Sigmoid colon (tissue), 7 donors: Measurements from ENCODE around the gene CDCP1. TPM values are rescaled to one million over a fixed set of nuclear protein-coding genes. Genes with fewer than 3 reads are reported as not detected.

Experiments
- DNase-seq: peaks from one replicate; pipeline ENCODE4 v3.0.0-alpha.2; 2019
- H3K27ac ChIP-seq, 4 donors: fragments of 200-600 bp; sonication (generic); one replicate each; pipeline ENCODE4 v1.5.1; 2016 to 2019; ENCODE audit warnings: mild to moderate bottlenecking in 1 of 4
- H3K27me3 ChIP-seq, 3 donors: fragments of 200-600 bp; sonication (generic); one replicate each; pipeline ENCODE4 v1.5.1; 2019; ENCODE audit warnings: mild to moderate bottlenecking in 1 of 3
- H3K36me3 ChIP-seq, 4 donors: fragments of 200-600 bp; sonication (generic); one replicate each; pipeline ENCODE4 v1.5.1; 2016 to 2019
- H3K4me1 ChIP-seq, 4 donors: fragments of 200-600 bp; sonication (generic); one replicate each; pipeline ENCODE4 v1.5.1; 2017 to 2019
- H3K4me3 ChIP-seq, 4 donors: fragments of 200-600 bp; sonication (generic); one replicate each; pipeline ENCODE4 v1.5.1; 2017 to 2019; ENCODE audit warnings: mild to moderate bottlenecking in 2 of 4, moderate library complexity in 1 of 4
- H3K9me3 ChIP-seq, 4 donors: fragments of 200-600 bp in 3 of 4; sonication (generic) in 3 of 4; one replicate each; pipeline versions ENCODE4 v1.5.1 to v1.6.1; 2013 to 2019
- CTCF ChIP-seq, 4 experiments: fragments of 450-650 bp in 3 of 4; fragments of 200-600 bp in 1 of 4; IDR thresholded peaks; one replicate each; pipeline ENCODE4 v1.5.1; 2016 to 2019; ENCODE audit warnings: antibody characterized with exemption in 4 of 4, mild to moderate bottlenecking in 3 of 4, moderate library complexity in 2 of 4
- EP300 ChIP-seq, 4 donors: sonication (generic); formaldehyde crosslinking; IDR thresholded peaks; one replicate each; pipeline ENCODE4 v1.6.1; 2017; ENCODE audit warnings: antibody characterized with exemption in 4 of 4
- POLR2A ChIP-seq, 2 donors: fragments of 450-650 bp; IDR thresholded peaks; one replicate each; pipeline ENCODE4 v1.6.1; 2016; ENCODE audit warnings: antibody characterized with exemption in 2 of 2, mild to moderate bottlenecking in 2 of 2, moderate library complexity in 2 of 2
- POLR2AphosphoS5 ChIP-seq, 4 donors: sonication (generic); formaldehyde crosslinking; IDR thresholded peaks; one replicate each; pipeline ENCODE4 v1.6.1; 2017; ENCODE audit warnings: antibody characterized with exemption in 4 of 4
- WGBS, 2 donors: extraction: QIAGEN DNeasy Blood & Tissue Kit; methylation state at CpG; one replicate each; pipeline ENCODE4 v1.1.7; 2013; 5-methylcytosine and 5-hydroxymethylcytosine counted together
- intact Hi-C: fragments of 100-400 bp; cut with DNase I; formaldehyde crosslinking; loops from one replicate; pipeline ENCODE4 v1.15.1; 2023
- polyA plus RNA-seq, 3 donors: library from polyadenylated mRNA; stranded (reverse); fragments of 200-250 nt; gene quantifications; one replicate each; pipeline ENCODE4 v1.2.3, GENCODE V29; 2013
- total RNA-seq, 4 donors: library from RNA; depleted of rRNA; stranded (reverse); fragments of >200 nt; gene quantifications; one replicate each; pipeline ENCODE4 v1.1.0, GENCODE V29; 2016
- donor health status: healthy with polysubstance abuse.
- donor health status: Bipolar disorder and iron deficiency.
- donor health status: healthy.

The CDCP1 gene
- total and polyA plus RNA-seq, 7 donors, result 0.71 to 35.2 (median 1.2) TPM

- TF ChIP-seq POLR2AphosphoS5 (IDR thresholded peaks at IDR 0.05) (no peak), POLR2A (IDR thresholded peaks at IDR 0.05) (no peak), CTCF (IDR thresholded peaks at IDR 0.05) (no peak), EP300 (IDR thresholded peaks at IDR 0.05) (no peak)
- H3K27ac ChIP-seq, result no peak overlapping the region
- H3K9me3 ChIP-seq, result no peaks in the 10 kb centered on the region
- DNase-seq, result no peak
- H3K4me1 ChIP-seq, result peaks cover 0 to 50% (median 41%) of the 10 kb centered on the region in 4 donors
- no peak overlapping the region for H3K4me3 ChIP-seq
- intact Hi-C loops, result no loop called here
- H3K36me3 ChIP-seq, result no peaks in the 10 kb centered on the region
- 43 to 83% methylated on average over 4 of the region's 4 CpGs for WGBS, 2 donors
- H3K27me3 ChIP-seq, result no peaks in the 10 kb centered on the region
These were observed 30.7 kb upstream of the CDCP1 start for GRCh38 chr3:45176912-45177311.

DNA sequence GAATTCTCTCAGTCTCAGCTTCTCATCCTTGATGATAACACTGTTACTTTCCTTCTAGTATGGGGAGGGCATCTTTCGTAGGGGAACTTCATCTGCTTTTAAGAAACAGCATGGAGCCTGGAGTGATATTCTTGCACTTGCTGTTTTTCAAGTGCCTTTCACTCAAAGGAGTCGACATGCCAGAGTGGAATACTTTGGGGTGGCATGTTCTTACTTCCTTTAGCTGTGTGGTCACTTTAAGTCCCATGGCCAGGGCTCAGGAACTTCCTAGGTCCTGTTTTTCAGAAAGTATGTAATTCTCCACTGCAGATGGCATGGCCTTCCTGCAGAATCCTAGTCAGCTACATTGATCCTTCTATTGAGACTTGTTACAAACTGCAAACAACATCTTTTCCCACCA is 28.1 kb upstream of the CDCP1 start:
- Histone ChIP-seq H3K9me3 (no peaks in the 10 kb centered on the region), H3K4me3 (no peak overlapping the region), H3K36me3 (no peaks in the 10 kb centered on the region), H3K27ac (peak overlapping the region in 3 of 4 donors; percentile 34 to 55 (median 53)), H3K27me3 (no peaks in the 10 kb centered on the region), H3K4me1 (peaks cover 0 to 54% (median 35%) of the 10 kb centered on the region in 4 donors)
- no peak for DNase-seq
- TF ChIP-seq EP300 (IDR thresholded peaks at IDR 0.05), result no peak
- no peak for TF ChIP-seq POLR2AphosphoS5 (IDR thresholded peaks at IDR 0.05)
- no peak for TF ChIP-seq CTCF (IDR thresholded peaks at IDR 0.05)
- no peak for TF ChIP-seq POLR2A (IDR thresholded peaks at IDR 0.05)
- WGBS, 2 donors, result 61 to 64% methylated on average over 2 of the region's 2 CpGs
- intact Hi-C loops, result loop anchor here (5.0 kb wide), 1 partner anchor 38 kb away; no protein-coding TSS in a partner anchor

DNA sequence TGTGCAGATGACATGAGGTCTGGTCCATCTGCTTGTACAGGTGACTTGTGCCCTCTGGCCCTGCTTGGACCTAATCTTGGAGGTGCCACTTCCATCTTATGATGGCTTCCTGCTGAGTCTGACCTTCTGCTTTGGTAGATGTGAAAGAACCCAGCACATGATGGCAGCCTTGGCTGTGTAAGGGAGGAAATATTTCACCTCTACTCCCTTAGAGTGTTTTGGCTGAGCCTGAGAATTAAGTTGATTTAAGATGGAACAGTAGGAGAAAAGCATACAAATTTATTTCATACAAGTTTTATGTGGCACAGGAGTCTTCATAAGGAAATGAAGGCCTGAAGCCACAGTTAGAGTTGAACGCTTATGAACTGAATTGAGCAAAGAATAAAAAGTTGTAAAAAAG is 27.6 kb upstream of the CDCP1 start:
- Histone ChIP-seq H3K36me3 (no peaks in the 10 kb centered on the region), H3K27me3 (no peaks in the 10 kb centered on the region), H3K4me1 (peaks cover 0 to 55% (median 36%) of the 10 kb centered on the region in 4 donors), H3K27ac (peak overlapping the region in 3 of 4 donors; percentile 34 to 55 (median 53)), H3K4me3 (no peak overlapping the region), H3K9me3 (no peaks in the 10 kb centered on the region)
- no peak for TF ChIP-seq CTCF (IDR thresholded peaks at IDR 0.05)
- peak in 3 of 4 donors; percentile 34 to 56 (median 51) for TF ChIP-seq POLR2AphosphoS5 (IDR thresholded peaks at IDR 0.05)
- WGBS, 2 donors, result 89 to 91% methylated on average over 1 of the region's 1 CpG
- DNase-seq, result no peak
- intact Hi-C loops, result loop anchor here (5.0 kb wide), 1 partner anchor 39 kb away; no protein-coding TSS in a partner anchor

DNA sequence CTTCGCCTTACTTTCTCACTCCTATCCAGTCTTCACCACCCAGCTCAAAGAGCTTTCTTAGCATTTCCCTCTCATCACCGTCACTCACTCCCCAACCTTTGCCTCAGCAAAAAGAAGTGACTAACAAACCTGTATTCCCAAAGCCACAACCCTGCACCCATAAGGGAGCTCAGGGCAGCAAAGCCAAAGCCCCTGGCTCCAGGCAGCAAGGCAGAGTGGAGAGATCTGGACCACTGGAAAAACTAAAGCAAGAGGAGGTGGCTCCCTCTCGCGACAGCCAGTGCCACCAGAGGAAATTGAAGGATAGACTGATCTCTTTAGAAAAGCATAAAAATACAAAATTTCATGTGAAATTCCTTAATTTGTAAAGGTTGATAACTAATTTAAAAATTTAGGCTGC is 25.1 kb upstream of the CDCP1 start:
- no peak overlapping the region for H3K27ac ChIP-seq
- no peaks in the 10 kb centered on the region for H3K36me3 ChIP-seq
- DNase-seq, result no peak
- no peaks in the 10 kb centered on the region for H3K27me3 ChIP-seq
- no peaks in the 10 kb centered on the region for H3K9me3 ChIP-seq
- intact Hi-C loops, result loop anchor here (5.0 kb wide), 1 partner anchor 41 kb away; no protein-coding TSS in a partner anchor
- H3K4me3 ChIP-seq, result no peak overlapping the region
- TF ChIP-seq POLR2AphosphoS5 (IDR thresholded peaks at IDR 0.05) (no peak), CTCF (IDR thresholded peaks at IDR 0.05) (no peak), EP300 (IDR thresholded peaks at IDR 0.05) (no peak), POLR2A (IDR thresholded peaks at IDR 0.05) (no peak)
- WGBS, 2 donors, result 84 to 91% methylated on average over 4 of the region's 4 CpGs
- H3K4me1 ChIP-seq, result peaks cover 0 to 46% (median 26%) of the 10 kb centered on the region in 4 donors

GRCh38 chr3:45170096-45170495 is 23.9 kb upstream of the CDCP1 start:
- 44 to 47% methylated on average over 3 of the region's 3 CpGs for WGBS, 2 donors
- DNase-seq, result peak; percentile 91
- Histone ChIP-seq H3K4me1 (peaks cover 0 to 46% (median 26%) of the 10 kb centered on the region in 4 donors), H3K27ac (peak overlapping the region; percentile 30 to 71 (median 58)), H3K36me3 (no peaks in the 10 kb centered on the region), H3K27me3 (no peaks in the 10 kb centered on the region), H3K9me3 (no peaks in the 10 kb centered on the region), H3K4me3 (no peak overlapping the region)
- intact Hi-C loops, result loop anchor here (5.0 kb wide), 1 partner anchor 42 kb away; no protein-coding TSS in a partner anchor
- no peak for TF ChIP-seq CTCF (IDR thresholded peaks at IDR 0.05)
- TF ChIP-seq POLR2AphosphoS5 (IDR thresholded peaks at IDR 0.05), result peak; percentile 65 to 81 (median 72)
- TF ChIP-seq POLR2A (IDR thresholded peaks at IDR 0.05), result no peak
- peak; percentile 17 to 74 (median 52) for TF ChIP-seq EP300 (IDR thresholded peaks at IDR 0.05)
